HG02759 (cell line): ENCODE data around the gene ZFP90.

Source experiments
- ATAC-seq: cut with Tn5 transposase; IDR thresholded peaks from one replicate; pipeline ENCODE4 v1.9.1; 2021; ENCODE audit warnings: mild to moderate bottlenecking, moderate library complexity; ENCODE audit not compliant: unreplicated experiment

Gene ZFP90

DNA sequence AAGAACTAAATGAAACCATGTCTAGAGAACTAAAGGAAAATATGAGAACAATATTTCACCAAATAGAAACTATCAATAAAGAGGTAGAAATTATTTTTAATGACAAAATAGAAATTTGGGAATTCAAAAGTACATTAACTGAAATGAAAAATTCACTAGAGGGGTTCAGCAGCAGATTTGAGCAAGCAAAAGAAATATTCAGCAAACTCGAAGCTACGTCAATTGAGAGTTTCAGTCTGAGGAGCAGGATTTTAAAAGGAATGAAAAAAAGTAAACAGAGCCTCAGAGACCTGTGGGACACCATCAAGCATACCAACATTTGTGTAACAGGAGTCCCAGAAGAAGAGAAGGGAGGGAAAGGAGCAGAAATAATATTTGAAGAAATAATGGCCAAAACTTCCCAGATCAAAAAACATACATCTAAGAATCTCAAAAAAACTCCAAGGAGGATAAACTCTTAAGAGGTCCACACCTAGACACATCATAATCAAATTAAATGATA lies 38.3 kb downstream of the ZFP90 start:
- ATAC-seq: no peak

DNA sequence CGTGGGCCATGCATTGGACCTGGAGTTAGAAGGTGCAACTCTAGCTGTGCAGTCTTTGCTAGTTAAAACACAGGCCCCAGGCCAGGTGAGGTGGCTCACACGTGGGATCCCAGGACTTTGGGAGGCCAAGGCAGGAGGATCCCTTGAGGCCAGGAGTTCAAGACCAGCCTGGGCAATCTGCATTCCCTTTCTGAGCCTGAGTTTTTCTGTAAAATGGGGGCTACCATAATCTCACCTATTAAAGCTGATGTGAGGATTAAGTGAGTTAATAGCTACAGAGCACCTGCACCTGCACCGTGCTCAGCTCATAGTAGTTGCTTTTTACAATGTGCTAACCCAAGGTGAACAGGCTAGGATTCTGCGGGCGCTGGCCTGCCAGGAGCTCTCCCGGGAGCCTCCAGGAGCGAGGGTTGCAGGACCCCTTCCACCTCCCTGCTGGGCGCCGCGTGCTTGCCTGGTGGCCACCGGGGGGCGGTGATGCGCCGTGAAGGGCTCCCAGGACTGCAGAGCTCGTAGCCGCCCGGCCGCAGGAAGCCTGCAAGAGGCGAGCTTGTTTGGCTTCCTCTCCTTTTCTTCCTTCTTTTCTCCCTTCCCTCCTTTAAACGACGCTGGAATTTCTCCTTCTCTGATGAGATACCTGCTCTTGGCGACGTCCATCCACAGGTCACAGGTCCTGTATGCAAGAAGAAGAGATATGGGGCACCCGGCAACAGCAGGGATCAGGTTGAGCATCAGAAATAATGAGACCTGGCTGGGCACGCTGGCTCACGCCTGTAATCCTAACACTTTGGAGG lies 51.3 kb downstream of the ZFP90 start:
- ATAC-seq: no peak

DNA sequence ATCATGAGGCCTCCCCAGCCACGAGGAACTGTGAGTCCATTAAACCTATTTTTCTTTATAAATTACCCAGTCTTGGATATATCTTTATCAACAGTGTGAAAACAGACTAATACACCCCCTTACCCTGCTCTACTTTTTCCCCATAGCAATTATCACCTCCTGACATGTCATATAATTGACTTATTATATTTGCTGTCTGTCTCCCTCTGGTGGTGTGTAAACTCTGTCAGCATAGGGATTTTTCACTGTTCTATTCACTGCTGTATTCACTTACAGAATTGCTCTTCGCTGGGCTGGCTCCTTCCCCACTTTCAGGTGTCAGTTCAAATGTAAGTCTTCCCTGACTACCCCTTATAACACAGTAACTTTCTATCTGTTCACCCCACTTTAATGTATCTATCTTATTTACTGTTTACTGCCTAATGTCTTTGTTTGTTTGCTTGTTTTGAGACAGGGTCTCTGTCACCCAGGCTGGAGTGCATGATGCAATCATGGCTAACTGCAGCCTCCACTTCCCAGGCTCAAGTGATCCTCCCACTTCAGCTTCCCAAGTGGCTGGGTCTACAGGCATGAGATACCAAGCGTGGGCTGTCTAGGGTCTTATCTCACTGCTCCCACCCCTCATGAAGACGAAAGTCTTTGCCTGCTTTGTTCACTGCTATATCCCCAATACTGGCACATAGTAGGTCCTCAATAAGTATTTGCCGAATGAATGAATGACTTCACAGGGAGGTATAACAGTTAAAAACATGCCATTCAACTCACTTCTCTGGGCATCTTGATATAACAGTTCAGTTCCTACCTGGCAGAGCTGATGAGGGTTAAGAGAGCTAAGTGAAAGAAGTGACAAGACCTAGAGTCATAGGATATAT lies 53.6 kb downstream of the ZFP90 start:
- ATAC-seq: no peak

DNA sequence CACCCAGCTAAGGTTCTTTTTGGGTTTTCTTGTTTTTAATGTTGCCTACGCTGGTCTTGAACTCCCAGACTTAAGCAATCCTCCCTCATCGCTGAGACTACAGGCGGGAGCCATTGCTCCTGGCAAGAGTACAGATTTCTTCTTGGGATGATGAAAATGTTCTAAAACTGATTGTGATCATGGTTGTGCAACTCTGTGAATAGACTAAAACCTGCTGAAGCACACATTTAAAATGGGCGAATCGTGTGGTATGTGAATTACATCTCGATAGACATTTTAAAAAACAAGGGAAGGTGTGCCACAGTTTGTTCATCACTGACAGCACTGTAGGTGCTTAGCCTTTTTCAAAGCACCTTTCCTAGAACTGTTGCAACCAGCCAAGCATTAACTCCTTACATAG lies 57.2 kb downstream of the ZFP90 start:
- ATAC-seq: no peak

DNA sequence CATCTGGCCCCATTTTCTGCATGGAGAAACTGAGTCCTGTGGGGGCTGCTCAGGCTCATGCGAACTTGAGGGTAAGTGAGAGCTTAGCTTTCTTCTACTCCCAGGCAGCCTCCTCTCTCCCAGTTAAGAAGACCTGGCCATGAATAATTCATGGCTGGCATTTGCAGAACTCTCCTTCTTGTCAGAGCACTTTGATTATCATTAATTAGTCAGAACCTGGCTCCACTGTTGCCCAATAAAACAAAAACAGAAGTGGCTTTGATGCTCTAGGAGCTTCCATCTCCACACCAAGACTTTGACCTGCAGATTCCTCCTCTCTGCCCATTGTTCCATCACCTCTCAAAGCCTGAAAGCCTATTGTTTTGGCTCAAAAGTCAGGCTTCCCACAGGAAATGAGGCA lies 60.5 kb downstream of the ZFP90 start:
- no peak for ATAC-seq

DNA sequence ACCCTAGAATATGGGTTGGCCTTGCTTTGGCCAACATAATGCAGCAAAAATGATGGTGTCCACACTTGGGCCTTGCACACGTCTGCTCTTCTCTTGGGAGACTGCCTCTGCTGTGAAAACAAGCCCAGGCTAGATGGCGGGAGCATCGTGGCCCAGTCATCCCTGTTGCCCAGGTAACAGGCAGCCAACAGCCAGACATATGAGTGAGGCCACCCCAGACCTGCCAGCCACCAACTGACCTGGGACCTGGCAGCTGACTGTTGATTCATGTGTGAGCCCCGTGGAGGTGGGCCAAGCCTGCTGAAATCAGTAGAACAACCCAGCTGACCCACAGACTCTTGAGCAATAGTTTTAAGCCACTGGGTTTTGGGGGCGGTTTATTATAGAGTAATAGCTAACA lies 66.7 kb downstream of the ZFP90 start:
- ATAC-seq: no peak

DNA sequence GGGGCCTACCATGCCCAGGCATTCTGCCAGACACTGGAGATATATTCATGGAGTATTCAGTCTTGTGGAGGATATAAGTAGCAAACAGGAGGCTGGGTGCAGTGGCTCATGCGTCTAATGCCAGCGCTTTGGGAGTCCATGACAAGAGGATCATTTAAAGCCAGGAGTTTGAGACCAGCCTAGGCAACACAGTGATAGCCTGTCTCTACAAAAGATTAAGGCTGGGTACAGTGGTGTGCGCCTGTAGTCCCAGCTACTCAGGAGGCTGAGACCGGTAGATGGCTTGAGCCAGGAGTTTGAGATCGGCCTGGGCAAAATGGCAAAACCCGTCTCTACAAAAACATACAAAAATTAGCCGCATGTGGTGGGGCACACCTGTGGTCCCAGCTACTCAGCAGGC lies 68.4 kb downstream of the ZFP90 start:
- no peak for ATAC-seq

DNA sequence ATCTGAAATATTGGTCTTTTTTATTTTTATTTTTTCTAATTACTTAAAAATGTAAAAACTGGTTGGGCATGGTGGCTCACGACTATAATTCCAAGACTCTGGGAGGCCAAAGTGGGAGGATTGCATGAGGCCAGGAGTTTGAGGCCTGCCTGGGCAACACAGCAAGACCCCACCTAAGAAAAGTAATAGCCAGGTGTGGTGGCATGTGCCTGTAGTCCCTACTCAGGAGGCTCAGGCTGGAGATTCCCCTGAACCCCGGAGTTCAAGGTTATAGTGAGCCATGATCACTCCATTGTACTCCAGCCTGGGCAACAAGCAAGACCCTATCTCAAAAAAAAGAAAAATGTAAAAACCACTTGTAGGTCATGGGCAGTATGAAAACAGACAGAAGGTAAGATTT lies 69.2 kb downstream of the ZFP90 start:
- no peak for ATAC-seq

DNA sequence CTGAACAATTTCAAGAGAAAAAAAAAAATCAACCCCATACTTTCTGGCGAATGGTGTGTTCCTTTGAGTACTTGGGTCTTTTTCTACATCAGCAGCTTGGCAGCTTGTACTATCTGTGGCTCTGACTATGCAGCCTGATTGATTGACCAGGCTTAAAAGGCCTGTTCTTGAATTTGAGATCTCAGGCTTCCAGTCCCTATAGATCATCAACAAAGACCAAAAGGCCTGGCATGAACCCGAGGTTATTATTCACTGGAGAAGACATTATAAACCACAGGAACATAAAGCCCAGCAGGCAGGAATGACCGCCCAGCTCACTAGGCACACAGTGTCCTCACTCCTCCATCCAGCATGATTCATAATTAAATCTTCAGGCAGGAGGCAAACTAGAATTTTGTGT lies 73.9 kb downstream of the ZFP90 start:
- no peak for ATAC-seq

DNA sequence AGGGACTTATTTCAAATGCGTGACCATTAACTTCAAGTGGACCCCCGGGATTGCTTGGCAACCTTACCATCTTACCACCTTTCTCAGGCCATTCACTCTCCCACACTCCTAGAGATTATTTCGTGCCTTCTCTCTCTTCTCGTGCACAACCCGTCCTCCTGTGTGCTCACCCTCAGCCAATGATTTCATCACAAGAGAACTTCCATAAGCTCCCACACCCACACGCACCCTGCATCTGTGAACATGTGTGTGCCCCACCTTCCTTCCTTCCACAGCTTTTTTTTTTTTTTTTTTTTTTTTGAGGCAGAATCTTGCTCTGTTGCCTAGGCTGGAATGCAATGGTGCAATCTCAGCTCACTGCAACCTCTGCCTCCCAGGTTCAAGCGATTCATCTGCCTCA lies 78.6 kb downstream of the ZFP90 start:
- ATAC-seq: no peak
